Esophagus squamous epithelium (tissue), 4 donors: Measurements from ENCODE around the gene MAOA.

Source experiments
- CTCF ChIP-seq, 6 experiments: fragments of 450-650 bp in 4 of 6; fragments of 200-600 bp in 2 of 6; sonication (generic) in 2 of 6; IDR thresholded peaks; one replicate each; pipeline ENCODE4 v1.5.1; 2016 to 2019; ENCODE audit warnings: antibody characterized with exemption in 6 of 6, mild to moderate bottlenecking in 4 of 6, moderate library complexity in 4 of 6
- POLR2A ChIP-seq, 4 donors: fragments of 450-650 bp; IDR thresholded peaks; one replicate each; pipeline ENCODE4 v1.6.1; 2017; ENCODE audit warnings: antibody characterized with exemption in 4 of 4, mild to moderate bottlenecking in 4 of 4, moderate library complexity in 3 of 4

- TF ChIP-seq POLR2A (IDR thresholded peaks at IDR 0.05) (no peak), CTCF (IDR thresholded peaks at IDR 0.05) (no peak)
These were observed 40.4 kb upstream of the MAOA start for GRCh38 chrX:43615660-43616059.
